GM18498 (cell line): ENCODE data around the gene CTXN1.
A peak's percentile ranks its signal among the peaks of the same experiment; 100 is the strongest.
"Not testable (repeated sequence)": the region's sequence is repeated elsewhere in the genome, so short reads cannot be mapped to it uniquely, and the experiment has no call there.

Experiments used
- ATAC-seq: cut with Tn5 transposase; IDR thresholded peaks from one replicate; pipeline ENCODE4 v1.9.1; 2021; ENCODE audit warnings: mild to moderate bottlenecking, moderate library complexity; ENCODE audit not compliant: unreplicated experiment

The CTXN1 gene

DNA sequence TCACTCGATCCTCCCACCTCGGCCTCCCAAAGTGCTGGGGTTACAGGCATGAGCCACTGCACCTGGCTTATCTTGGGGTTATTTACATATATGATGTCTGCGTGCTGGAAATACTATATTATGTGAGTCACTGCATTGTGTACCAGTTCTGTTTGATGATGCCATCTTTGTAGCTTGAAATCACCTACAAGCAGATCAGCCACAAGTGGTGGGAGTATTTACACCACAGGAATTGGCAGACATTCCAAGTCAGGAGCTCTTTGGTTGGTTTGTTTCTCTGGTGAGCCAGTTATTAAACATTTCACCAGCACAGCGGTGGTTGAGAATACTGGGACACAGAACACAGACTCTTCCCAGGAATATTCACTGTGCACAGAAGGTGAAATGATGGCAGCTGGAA is 22.0 kb upstream of the CTXN1 start:
- no peak for ATAC-seq

DNA sequence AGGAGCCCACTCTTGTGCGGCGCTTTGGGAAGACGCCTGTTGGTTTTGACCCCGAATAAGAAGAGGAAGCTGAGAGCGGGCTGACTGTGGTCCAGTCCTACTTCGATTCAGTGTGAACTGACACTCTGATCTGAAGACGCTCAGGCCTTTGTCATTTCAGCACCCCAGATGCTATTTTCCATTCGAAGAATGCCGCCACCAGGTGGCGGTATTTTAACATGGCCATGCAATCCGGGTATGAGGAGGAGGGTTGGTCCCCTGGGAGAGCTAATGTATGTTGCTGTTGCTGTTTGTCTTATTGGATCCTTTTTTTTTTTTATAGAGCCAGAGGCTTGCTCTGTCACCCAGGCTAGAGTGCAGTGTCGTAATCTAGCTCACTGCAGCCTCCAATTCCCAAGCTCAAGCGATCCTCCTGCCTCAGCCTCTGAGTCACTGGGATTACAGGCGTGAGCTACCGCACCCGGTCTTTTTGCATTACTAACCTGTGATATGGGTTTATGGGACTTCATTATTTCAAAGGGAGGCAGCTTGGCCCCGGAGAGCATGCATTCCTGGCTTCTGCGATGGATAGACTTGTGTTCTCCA is 18.3 kb upstream of the CTXN1 start:
- ATAC-seq = peak; percentile 31

DNA sequence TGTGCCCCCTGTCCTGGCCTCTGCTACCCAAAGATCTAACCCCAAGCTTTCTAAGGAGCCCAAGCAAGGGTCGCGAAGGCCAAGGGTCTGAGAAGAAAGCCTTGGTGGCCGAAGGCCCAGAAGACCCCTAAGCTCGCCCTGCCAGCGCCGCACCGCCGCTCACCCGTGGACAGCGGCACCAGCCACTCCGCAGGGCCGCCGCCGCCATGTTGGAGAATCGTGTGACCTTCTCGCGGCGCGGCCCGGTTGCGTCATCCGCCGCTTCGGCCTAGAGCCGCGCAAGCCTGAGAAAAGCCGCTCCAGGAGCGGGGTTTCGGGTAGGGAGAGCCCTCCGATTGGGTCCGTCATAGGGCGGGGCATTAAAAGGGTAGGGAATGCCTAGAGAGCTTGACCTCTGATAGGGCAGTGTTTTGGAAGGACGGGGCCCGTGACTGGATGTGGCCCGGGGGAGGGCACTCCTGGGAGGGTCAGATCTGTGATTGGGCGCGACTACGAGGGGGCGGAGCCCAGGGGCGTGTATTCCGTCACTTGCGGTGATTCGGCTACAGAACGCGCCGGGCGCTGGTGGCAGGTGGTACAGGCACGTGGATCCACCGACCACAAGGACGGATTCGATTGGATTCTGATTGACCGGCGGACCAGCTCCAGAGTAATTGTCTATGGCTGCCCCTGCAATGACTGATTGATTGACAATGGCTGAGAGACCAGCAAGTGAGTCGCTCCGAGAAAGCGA is 17.7 kb upstream of the CTXN1 start, which contains the start of gene TIMM44:
Gene TIMM44, minus strand, starts transcription at position 223 of the 733 bp plus-strand sequence. Its CDS starts 15 bp downstream, at position 208.
- ATAC-seq = peak; percentile 92

DNA sequence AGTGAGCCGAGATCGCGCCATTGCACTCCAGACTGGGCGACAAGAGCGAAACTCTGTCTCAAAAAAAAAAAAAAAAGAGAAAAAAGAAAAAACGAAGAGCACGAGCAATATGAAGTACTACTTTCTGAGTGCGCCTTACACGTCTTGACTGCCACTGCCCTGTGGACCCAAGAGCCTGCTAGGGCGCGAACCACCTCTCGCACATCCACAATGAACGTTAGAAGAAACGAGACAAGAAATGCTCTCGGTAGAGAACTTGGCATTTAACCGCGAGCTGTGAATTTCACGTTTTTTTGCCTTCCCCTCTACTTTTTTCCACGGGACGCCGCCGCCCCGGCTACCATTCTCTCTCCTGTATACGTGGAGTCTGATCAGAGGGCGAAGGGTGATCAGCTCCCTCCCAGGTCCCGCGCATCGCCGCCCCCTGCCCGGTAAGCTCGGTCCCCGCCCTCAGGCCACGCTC is 17.1 kb upstream of the CTXN1 start:
- peak; percentile 21 for ATAC-seq

DNA sequence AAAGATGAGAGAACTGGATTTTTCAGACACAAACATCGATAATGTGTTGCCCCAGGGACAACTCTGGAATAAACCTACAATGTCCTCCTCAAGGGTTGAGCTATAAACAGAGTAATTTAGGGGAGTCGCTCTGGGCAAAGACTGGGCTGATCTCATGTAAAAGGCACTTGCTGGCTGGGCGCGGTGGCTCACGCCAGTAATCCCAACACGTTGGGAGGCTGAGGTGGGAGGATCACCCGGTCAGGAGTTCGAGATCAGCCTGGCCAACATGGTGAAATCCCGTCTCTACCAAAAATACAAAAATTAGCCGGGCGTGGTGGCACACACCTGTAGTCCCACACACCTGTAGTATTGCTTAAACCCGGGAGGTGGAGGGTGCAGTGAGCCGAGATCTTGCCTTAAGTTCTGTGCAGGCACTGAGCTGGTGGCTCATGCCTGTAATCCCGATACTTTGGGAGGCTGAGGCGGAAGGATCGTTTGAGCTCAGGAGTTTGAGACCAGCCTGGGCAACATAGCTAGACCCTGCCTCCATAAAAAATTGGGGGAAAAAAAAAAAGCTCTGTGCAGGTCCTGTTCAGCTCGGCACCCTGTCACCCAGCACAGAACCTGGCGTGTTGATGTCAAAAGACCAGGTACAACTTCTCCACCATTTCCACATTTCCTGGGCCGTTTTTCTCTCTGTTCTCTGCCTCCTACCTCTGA is 16.1 kb upstream of the CTXN1 start:
- no peak for ATAC-seq

DNA sequence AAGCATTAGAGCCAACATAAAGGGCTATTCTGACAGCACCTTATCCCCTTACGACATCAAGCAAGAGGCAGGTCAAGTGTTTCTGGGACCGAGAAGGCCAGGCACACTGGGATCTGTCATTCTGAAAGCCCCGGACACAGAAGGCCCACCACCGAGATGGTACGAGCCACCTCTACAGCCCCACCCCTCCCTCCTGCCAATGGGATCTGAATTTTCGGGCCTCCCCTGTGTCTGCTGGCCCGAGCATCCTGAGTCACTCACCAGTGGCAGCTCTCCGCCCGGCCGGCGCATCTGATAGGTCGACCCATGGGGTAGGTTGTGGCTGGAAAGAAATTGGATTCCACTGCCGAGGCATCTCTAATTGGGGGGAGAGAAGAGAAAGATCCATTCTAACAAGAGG is 14.9 kb upstream of the CTXN1 start:
- ATAC-seq = no peak

DNA sequence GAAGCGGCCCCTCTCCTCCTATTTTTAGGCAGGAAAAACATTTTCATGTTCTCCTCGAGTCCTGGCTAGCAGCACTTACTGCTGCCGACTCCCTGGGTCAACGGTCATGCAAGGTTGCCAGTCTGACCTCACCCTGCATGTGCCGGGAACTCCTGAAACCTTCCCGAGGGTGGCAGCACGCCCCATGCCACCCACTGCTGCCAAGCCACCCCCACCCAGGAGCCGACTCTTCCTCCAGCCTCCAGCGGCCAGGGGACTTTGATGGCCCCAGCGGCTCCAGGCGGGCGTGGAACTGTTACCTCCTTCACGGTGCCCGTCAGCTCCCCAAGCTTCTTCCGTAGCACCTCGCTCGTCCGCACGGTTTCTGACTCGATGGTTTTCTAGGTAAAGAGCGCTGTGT is 8.8 kb upstream of the CTXN1 start:
- no peak for ATAC-seq

DNA sequence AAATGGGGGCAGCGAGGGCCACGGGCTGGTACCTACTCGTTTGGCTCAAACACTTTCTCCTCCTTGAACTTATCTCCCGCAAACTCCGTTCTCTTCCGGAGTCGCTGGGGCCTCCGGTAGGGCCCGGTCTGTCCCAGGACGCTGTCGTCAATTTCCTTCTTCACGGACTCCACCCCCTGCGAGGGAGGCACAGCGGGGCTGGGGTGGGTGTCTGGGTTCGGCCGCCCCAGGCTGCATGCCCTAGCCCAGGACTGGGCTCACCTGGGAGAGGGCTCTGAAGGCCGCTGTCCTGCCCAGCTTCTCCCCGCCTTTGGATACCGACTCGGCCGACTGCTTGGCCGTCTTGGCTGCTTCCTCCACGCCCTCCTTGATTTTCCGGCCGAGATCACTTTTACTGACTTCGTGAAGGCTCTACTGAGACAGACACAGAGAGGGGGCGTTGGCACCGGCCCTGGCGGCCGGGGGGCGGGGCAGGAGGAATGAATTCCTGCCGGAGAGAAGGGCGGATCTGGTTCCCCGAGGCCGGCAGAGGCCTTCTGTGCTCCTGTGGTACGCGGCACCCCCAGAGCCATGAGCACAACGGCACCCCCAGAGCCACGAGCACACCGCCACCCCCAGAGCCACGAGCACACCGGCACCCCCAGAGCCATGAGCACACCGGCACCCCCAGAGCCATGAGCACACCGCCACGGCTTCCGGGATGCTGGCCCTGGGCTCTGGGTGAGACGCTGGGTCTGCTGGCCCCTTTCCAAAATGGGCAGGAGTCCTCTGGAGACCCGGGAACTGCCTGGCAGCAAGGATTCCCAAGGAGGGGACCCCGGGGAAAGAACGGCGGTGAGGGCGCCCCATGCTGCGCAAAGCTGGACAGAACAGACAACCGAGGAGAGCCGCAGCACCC is 8.1 kb upstream of the CTXN1 start:
- ATAC-seq = no peak

DNA sequence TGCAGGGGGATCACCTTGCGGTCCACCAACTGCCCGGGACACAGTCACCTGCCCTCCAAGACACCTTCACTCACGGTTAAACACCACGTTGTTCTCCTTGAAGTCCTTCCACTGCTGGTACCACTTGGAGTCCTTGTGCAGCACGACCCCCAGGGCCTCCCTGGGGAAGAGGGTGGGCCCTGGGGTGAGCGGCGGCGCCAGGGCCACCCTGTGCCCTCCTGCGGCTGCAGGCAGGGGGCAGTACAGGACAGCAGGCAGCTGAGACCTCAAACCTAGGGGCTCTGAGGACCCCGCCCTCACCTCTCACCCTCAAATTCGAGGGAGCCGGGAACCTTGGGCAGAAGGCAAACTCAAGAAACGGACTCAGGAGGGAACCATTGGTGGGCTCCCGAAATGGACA is 7.5 kb upstream of the CTXN1 start:
- ATAC-seq = no peak

DNA sequence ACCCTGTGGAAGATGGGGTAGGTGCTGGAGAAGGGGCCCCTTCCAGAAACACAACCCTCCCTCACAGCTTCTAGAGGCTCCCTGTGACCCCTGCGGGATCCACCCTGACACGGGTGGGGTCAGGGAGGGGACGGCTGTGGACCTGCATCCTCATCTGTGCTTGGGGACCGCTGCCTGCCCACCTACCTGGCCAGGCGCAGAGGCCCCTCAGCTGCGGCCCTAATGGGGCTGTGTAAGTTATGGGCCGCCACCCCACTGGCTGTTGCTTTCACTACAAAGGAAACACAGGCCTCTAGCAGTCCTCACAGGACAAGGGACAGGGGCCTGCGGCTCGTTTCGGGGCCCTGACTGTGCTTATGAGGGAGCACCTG is 7.0 kb upstream of the CTXN1 start:
- ATAC-seq = no peak

DNA sequence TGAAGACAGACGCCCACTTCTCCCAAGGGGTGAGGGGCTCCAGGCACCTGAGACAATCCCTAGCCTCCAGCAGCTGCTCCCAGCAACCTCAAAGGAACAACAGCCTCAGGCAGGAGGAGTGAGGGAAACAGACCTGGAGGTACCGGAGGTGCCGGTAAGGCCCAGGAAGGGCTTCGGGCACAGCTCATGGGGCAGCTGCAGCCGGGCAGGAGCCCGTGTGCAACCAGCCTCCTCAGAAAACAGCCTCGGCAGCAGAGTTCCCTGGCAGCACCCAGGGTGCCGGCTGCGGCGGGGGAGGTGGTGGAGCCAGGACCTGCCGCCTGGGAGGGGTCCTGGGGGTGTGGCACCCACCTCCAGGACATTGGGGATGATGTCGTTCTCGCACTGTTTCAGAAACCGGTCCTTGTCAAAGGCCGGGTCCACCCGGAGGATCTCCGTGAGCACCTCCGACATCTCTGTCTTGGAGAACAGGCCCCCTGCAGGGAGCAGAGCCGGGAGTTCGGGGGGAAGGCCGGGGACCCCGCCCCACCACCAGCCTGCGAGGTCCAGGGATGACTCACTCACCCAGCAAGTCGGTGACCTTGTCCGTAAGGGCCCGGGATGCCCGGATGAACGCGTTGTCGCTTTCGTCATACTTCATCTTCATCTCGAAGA is 6.5 kb upstream of the CTXN1 start:
- ATAC-seq = no peak

DNA sequence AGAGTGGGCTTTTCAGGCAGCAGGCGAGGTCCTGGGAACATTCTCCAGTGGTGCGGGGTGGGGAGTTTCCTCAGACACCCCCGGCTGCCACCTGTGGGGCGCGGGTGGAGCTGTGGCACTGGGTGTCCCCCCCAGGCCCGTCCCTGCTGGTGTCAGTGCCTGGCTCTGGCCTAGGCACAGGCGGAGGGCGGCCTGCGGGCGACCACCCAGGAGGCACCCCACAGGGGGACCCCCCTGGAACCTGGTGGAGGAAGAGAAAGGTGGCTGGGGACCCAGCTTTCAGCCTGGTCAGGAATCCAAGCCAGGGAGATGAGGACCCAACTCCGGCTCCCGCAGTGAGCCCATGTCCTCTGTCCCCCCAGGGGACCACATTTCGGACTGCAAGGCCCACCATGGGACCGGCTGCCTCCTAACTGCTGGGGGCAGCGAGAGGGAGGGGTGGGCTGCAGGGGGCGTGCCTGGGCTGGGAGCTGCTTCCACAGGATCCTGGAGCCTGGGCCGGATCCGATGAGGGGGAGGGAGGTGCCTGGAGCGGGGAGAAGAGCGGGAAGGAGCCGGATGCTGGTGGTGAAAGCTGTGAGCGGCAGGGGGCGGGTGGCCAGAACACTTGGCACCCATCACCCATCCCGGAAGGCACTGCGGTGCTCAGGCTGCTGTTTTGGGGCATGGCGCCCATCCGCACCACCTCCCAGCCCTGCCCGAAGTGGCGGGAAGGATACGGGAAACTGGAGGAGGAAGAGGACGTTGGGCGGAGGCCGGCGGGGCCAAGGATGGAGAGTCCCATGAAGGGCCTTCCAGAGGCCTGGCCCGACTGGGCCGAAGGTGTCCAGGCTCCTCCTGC is 5.5 kb upstream of the CTXN1 start:
- ATAC-seq = no peak

DNA sequence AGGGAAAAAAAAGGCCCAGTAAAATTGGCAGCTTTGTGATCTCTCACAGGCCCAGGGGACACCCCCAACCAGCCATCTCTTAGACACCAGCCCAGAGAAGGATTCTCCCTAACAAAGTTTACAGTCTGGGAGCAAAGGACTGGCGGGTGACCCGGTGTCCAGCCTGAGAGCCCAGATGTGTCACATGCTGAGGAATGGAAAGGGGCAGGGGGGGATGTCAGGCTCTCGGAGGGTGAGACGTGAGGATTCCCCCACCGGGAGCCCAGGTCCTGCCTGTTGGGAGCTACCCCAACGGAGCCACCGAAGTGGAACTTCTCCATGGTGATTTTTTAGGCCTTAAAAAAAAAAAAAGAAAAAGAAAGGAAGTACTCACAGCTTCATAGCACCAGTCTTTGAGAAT is 4.8 kb upstream of the CTXN1 start:
- no peak for ATAC-seq

DNA sequence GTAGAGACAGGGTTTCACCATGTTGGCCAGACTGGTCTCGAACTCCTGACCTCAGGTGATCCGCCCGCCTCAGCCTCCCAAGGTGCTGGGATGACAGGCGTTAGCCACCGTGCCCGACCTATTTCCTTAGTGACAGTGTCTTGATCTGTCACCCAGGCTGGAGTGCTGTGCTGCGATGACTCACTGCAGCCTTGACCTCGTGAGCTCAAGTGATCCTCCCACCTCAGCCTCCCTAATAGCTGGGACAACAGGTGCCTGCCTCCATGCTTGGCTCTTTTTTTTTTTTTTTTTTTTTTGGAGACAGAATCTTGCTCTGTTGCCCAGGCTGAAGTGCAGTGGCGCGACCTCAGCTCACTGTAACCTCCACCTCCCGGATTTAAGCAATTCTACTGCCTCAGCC is 4.1 kb upstream of the CTXN1 start:
- not testable (repeated sequence) for ATAC-seq

DNA sequence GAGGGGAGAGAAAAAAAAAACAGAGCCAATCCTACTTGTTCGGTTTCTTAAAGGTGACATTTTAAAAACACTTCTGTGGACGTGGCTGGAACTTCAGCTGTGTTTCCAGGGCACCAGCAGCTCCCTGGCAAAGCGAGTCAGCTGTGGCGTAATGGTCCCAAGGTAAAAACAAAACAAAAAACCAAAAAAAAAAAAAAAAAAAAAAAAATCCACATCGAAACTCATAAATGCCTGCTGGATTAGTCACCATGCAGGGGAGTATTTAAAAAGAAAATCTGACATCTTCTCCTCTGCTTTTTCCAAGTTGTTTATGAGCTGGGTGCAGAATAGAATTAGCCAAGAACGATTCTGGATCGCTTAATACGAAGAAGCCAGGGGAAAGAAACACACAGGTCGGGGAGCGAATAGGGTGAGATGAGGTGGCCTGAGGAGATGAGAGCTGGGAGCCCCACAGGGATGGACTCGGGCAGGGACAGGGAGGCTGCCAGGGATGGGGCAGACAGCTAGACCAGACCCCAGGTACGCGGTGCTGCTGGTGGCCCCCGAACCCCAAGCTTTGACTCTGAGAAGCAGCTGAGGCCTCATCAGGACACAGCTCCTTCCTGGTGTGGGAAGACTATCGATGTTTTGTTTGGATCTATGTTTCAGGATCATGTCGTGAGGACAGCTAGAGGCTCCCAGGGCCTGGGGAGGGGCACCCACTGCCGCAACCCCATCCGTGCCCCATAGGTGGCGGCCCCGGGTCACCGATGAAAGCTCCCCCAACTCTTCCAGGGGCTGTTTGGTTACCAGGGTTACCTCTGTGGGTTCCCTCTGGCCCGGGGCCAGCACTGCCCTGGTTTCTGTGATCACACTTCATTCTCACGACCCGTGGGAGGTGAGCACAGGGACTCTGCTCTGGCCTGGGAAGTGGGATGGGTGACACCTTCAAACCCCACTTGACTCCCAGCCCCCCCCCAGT is 3.1 kb upstream of the CTXN1 start:
- peak; percentile 36 for ATAC-seq

DNA sequence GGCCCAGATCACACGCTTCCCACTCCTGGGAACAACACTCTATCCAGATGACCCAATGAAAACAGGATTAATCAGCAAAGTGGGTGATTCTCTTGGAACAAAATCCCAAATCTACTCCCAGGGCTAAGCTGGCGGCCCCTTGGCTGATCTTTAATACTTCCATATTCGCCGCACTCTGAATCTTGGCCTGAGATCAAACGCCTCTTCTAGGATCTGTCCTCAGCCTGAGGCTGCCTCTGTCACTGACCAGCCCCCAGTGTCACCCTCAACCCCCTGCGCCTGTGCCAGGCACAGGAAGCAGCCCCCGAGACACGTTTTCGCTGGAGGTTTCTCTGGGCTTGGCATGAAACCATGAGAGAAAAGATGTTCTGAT is 2.4 kb upstream of the CTXN1 start:
- no peak for ATAC-seq

DNA sequence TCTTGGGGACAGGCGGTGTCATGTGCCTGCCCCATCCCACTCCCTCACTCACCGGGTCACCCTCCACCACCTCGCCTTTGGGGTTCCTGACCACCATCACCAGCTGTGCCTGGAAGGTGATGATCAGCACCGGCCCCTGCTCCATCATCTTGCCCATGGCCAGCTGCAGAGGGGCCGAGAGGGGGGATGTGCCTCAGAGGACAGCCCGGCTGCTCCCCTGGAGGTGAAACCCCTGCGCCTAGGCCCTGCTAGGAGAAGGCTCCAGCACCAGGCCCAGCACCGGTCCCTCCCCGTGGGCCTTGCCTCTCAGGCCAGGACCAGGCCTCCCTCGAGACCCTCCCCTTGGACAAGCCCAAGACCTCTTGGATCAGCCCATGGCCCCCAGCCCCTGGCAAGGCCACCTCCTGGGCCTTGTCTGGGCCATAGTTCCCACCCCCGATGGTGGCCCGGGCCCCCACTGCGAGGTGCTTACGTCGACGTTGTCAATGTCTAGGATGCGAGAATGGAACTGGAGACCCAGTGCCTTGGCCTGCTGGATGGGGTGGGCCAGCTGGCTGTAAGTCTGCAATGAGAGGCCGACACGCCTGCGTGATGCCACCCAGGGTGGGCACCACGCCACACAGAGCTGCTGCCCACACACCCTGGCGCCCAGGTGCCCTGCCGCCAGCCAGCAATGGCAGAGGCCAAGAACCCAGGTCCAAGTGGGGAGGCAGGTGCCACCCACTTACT is 1.8 kb upstream of the CTXN1 start:
- no peak for ATAC-seq
